ENCODE results near the gene TWIST2. TPM values are rescaled to one million over a fixed set of nuclear protein-coding genes. Genes with fewer than 3 reads are reported as not detected.

TWIST2 gene
- total RNA-seq, 1 donor from 2014 or later: 1.9 TPM

DNA sequence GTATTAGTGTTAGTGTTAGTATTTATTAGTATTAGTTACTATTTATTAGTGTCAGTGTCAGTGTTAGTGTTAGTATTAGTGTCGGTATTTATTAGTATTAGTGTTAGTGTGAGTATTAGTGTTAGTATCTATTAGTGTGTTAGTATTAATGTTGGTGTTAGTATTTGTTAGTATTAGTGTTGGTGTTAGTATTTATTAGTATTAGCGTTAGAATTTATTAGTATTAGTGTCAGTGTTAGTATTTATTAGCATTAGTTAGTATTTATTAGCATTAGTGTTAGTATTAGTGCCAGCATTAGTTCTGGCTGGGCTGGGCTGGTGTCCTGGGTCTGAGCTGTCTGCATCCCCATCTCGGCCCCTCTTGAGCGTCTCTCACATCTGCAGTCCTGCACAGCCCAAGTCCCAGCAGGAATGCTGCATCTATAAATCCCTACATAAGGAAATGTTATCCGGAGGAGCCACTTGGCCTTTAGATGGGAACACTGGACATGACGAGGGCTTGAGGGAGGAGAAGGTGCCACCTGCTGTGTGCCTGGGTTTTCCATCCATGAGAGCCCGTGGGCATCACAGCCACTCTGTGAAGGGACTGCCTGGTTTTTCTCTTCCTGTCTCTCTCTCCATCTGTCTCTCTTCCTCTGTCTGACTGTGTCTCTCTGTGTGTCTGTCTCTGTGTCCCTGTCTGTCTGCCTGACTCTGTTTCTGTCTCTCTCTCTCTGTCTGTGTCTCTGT, 33.6 kb downstream of the TWIST2 start:
- DNase-seq (no peak), ATAC-seq (ENCODE audit: poor library complexity) (no peak)
- intact Hi-C loops (cut with DNase I): no loop called here

DNA sequence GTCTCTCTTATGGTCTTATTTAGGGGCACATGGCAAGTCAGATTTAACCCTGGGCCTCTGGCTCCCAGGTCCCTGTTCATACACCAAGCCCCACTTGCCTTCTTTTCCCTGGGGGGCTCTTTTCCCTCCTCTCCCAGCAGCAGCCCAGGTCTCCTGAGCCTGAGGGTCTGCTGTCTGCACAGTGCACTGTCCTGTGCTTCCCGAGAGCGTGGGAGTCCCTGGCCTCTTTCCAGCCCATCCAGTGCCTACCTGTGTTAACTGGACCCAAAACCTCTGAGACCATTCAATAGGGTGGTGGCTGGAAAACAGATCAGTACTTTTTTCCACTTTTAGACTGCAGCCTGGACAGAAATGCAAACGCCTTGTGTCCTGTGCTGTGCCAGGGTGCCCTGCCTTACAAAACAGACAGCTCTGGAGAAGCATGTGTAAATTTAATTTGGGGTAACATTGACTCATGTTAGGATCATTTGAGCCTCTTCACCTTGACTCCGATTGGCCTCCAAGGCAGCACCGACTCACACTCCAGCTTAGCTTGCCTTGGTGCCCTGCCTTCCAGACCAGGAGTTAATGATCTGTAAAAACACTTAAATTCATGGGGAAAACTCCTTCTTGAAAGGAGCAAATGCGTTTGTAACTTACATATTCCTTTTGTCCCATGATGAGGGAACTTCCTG, 34.3 kb downstream of the TWIST2 start:
- no peak for DNase-seq
- intact Hi-C loops (cut with DNase I): no loop called here
- ATAC-seq (ENCODE audit: poor library complexity): no peak

DNA sequence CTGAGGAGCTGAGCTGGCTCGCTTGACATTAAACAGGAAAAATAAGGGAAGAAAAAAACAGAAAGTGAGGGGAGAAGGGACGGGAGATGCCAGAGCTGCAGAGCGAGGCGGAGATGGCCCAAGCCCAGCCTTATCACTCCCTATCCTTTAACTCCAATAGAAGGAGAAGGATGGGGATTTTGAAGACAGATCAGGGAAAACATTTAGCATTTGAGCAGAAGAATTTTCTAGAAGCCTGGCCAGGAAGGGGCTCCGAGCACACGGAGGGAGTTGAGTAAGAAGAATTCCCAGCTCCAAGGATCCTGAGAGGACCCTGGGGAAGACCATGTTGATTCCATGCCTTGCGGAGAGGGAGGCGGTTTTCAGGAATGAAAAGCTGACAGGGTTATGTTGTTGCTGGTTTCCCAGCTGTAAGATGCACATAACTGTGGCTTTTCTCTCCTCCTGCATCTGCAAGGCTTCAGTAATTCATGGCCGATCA, 35.6 kb downstream of the TWIST2 start:
- intact Hi-C loops (cut with DNase I): no loop called here
- no peak for ATAC-seq (ENCODE audit: poor library complexity)
- no peak for DNase-seq

DNA sequence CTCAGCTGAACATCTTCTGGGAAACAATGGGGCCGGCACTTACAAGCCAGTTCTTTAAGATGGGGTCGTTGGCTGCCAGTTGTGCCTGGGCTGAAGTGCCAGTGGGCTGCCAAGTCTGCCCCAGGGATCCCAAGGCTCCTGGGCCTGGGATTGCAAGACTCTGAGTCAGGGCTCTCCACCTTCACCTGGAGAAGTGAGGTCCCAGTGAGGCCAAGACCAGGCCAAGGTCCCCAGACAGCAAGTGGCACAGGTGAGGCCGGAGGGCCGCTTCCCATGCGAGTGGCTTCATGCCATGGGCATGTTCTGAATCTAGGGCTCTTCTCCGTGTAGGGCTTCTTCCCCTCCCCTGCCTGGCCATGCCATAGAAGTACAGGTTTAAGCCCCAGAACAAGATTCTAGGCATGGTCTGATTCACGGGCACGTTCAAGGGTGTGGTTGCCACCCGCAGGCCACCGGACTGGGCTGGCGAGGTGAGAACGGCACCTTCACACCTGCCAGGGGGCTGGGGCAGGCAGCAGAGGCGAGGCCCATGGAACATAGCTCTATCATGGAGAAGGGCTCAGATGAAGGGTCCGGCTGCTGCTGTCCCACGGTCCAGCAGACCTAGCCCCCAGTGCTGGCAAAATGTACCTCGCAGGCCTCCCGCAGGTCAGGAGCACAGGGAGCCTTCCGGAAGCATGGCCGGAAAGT, 36.4 kb downstream of the TWIST2 start:
- intact Hi-C loops (cut with DNase I): no loop called here
- no peak for ATAC-seq (ENCODE audit: poor library complexity)
- DNase-seq: no peak

DNA sequence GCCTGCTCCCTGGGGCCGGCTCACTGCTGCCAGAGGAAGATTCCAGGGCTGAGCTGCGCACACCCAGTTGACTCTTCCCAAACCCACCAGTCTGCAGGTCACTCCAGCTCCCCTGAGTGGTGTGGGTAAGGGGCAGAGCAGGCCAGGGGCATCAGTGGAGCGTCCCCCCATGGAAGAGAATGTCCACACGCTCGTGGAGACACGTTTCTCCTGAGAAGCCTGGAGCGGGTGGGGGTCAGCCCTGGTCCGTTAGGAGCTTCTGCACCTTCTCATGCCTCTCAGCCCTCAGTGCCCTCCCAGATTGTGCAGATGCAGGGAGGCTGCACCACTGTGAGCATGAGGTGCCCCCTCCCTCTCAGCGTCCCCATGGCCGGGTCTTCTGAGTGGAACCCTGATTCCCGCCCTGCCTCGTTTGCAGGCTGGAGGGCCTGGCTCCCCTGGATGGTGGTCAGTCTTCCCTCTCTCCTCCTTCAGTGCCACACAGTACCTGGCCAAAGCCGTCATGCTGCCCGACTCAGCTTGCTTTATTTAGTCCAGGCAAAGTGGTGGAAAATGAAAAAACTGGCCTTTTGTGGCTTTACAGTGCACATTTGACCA, 37.0 kb downstream of the TWIST2 start:
- no peak for DNase-seq
- intact Hi-C loops (cut with DNase I): no loop called here
- no peak for ATAC-seq (ENCODE audit: poor library complexity)

DNA sequence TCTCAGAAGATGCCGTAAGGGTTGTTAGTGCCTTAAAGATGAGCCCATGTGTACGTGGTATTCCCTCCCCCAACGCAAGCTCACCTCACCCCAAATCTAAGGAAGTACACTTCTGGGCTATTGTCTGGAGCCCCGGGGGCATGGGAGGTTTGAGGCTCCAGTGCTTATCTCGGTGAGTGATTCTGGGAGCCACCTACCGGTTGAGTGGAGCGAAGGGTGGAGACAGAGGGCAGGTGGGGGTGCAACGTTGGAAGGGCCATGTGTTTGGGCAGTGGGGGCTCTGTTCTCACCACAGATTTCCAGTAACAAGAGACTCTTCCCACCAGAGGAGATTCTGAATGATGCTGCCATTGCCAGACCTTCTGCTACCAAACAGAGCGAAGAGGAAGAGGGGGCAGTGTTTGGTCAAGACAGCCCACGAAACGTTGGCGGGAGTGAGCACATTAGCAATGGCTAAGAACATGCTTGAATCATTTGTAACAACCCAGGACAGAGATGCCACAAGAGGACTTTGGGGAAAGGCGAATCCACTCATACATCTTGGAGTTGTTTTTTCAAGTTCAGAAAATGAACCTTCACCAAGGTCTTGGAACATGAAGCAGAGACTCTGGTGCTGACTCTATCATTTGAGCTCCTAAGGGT, 38.7 kb downstream of the TWIST2 start:
- no peak for ATAC-seq (ENCODE audit: poor library complexity)
- no peak for DNase-seq
- intact Hi-C loops (cut with DNase I): no loop called here

DNA sequence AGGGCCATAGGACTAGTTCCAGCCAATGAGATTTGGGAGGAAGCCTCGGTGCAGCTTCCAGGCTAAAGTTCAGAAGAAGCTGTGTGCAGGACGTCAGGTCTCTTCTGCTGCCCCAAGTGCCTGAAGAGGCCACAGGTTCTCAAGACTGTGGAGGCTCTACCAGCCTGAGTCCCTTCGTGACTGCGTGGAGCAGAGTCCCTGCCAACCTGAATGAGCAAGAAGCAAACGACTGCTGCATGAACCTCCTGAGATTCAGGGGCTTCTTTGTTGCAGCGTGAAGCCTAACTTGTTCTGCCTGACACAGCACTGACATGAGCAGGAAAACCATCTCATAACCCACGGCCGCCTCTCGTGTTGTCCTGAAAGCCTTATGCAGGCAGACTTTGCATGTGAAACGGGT, 39.7 kb downstream of the TWIST2 start:
- ATAC-seq (ENCODE audit: poor library complexity): no peak
- DNase-seq: peak; percentile 24
- intact Hi-C loops (cut with DNase I): no loop called here

DNA sequence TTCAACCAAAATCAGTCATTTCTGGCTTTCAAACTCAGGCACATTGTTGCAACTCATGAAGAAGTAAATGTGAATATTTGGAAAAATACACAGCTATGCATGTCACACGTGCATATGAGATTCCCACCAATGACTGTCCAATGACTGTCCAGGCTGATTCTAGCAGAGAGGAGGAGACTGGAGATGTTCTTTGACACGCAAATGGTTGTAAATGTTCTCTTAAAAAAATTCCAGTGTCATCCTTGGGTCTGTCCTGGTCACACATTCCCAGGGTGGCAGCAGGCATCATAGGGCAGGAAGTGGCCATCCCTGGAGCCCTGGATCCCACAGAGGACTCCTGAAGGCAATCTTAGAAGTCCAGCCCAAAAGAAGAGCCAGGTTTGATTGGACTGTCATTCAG, 40.9 kb downstream of the TWIST2 start:
- ATAC-seq (ENCODE audit: poor library complexity) (no peak), DNase-seq (no peak)
- intact Hi-C loops (cut with DNase I): no loop called here

DNA sequence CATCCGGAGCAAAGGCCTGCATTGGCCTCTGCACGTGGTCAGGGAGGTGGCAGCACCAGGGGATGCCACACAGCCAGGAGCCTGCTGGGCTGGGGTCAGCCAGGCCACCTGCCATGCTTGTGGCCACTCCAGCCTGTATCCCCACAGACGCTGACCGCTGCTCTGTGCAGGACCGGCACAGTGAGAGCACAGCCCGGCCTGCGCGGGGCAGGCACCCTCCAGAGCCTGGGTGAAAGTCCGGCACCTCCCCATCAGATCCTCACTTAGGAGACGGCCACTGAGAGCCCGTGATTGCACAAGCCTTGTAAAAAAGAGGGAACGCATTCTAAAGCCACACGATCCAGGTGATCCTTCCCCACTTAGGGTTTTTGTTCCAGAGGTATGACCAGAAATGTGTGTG, 42.2 kb downstream of the TWIST2 start:
- intact Hi-C loops (cut with DNase I): no loop called here
- DNase-seq: peak; percentile 20
- no peak for ATAC-seq (ENCODE audit: poor library complexity)

DNA sequence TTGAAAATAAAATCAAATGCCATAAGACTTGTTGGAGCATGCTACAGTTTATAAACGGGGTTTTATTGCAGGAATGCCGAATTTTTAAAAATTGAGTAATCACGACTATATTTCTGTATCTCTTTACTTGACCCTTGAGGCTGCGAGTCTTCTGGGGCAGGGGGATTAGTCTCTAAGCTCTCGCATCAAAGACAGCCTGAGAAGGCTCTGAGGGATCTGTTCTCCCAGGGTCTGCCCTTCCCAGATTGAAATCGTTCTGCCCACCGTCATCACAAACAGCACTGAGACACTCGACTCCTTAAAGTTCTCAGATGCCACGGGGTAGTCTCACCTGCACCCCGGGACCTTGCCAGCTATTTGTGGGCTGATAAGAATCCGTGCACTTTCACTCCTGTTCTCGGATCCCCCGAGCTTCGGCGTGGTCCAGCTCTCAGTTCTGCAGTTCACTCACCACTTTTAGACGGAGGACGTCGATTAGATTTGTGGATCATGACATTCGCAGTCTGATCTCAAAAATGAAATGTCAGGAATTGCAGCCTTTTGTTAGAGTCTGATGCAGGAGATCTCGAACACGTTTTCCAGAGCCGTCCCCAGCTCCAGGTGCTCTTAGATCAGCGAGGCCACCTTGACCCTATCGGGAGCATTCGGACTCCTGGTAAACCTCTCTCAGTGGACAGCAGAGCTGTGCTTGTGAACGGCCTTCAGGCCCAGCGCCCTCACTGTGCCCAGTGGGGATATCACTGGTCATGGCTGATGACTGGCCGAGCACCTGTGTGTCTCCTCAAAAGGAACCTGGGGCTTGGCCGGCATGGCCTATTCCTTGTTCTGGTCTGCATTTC, 43.0 kb downstream of the TWIST2 start:
- ATAC-seq (ENCODE audit: poor library complexity) (no peak), DNase-seq (no peak)
- intact Hi-C loops (cut with DNase I): no loop called here

DNA sequence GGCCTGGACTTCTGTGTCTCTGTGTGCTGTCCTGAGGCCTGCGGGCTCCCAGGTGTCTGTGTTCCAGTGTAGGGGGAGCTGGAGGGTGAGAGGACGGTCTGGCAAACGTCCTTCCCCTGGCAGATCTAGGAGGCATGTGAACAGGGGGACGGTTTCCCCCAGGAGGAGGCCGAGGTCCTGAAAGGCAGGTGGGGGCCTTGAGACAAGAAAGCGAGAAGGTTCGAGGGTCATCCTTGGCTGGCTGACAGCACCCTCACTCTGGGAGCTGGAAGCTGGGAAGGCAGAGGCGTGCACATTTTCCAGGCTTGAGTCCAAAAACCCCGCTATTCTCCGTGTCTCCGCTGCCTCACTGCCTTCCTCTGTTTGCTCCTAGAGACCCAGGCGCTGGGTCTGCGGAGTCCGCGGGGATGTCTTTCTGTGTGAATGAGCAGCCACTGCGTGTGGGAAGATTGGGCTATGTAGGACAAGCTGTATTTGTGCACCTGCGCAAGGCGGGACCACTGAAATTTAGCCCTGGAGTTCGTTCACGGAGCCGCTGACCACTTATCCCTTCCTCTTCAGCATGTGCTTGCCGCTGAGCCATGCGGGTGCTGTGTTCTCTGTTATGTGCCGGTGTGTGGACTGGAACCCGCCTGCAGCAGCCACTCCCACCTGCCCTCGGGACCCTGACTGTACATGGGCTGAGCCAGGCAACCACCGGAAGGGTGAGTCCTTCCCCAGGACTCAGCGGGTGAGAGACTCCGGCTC, 43.7 kb downstream of the TWIST2 start:
- intact Hi-C loops (cut with DNase I): no loop called here
- no peak for DNase-seq
- no peak for ATAC-seq (ENCODE audit: poor library complexity)

DNA sequence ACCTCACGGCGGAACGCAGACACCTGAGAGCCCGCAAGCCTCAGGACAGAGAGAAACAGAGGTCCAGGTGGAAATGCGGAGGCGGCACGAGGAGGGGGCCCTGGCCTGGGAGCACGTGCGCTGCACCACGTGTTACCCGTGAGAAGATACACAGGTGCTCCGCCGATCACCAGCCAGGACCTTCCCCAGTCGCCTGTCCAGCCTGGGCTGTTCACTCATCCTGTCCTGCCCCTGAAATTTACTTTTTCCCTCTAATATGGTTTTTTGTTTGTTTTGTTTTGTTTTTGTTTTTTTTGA, 44.3 kb downstream of the TWIST2 start:
- no peak for DNase-seq
- no peak for ATAC-seq (ENCODE audit: poor library complexity)
- intact Hi-C loops (cut with DNase I): no loop called here

DNA sequence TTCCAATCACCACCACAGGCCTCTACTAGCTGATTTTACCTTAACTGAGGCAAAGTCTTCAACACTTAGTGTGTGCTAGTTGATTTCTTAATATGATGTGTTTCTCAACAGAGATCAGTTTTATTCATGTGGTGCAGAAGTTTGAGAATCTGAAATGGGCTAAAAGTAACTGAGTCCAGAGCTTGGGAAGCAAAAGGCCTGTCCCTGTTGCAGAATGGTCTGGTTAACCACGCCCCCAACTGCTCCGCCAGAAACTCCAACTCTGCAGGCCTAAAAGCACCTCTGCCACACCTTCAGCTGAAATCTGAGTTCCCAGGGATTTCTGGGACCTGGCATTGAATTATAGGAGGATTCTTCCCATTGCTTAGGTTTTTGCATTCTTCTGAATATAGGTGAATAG, 44.9 kb downstream of the TWIST2 start:
- DNase-seq: no peak
- intact Hi-C loops (cut with DNase I): no loop called here
- no peak for ATAC-seq (ENCODE audit: poor library complexity)

DNA sequence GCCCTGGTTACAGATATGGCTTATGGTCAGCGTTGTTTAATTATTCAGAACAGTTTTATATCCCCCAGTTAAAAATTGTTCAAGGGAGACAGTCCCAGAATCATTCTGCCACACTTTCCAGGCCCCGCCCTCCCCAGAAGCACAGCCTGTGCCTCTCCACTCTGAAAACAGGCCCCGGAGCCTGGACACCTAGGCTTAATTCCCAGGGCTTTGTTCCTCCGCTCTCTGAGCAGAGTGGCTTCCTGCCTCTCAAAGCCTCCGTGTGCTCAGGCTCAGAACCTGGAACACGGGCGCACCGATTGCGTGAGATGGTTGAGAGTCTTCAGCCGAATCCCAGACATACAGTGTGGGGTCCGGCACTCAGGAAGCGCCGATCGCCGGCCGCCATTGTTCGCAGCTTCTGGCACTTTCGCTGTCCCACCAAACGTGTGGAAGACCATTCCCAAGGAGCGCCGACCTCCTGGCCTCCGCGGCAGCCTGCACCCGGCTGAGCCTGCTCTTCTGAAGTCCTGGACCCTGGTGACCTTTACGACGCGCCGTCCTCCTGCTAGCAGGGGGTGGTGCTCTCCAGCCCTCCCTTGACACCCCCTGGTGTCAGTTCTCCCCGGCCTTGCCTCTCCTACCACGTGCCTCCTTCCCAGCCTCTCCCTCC, 45.6 kb downstream of the TWIST2 start:
- ATAC-seq (ENCODE audit: poor library complexity) (no peak), DNase-seq (no peak)
- intact Hi-C loops (cut with DNase I): no loop called here

DNA sequence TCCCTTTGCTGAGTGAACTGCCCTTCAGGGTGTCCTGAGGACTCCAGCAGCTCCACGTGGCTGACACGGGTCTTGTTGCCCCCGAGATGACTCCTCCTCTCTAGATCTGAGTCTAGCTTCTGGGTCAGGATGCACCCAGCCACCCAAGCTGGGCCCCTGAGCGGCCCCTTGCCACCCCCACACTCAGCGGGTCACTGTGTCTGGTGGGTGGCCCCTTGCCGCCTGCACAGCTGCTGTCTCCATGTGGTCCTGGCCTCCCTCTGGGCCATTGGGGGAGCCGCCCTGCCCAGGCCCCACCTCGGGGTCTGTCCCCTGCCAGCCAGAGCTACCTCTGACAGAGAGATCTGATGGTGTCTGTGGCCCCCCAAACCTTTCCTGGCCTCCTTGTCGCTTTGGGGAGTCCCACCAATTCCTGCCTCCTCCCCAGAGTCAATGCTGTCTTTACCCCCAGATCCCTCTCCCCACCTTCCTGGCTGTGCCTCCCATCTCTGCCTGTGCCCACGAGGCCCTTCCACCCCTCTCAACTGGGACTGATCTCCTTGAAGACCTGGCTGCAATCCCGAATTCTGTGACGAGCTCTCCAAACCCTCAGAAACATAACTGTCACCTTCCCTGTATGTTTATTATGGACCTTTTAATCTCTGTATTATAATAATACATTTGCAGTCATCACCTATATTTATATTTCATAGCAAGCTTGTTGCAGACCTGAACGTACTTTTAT, 46.5 kb downstream of the TWIST2 start:
- no peak for ATAC-seq (ENCODE audit: poor library complexity)
- DNase-seq: no peak
- intact Hi-C loops (cut with DNase I): no loop called here

DNA sequence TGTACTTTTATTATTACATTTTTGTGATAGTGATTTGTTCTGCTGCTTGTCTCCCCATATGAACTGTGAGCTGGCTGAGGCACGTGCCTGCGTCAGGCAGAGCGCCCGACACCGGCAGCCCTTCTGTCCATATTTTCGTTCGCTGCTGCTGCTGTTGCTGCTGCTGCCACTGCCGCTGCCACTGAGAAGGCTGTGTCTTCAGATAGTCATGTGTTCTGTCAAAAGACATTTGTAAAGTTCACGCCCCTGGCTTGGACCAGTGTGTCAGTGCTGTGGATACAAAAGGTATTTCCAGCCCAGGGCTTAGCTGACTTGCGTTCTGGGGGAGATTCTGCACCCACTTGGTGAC, 47.0 kb downstream of the TWIST2 start:
- DNase-seq: no peak
- peak; percentile 51 for ATAC-seq (ENCODE audit: poor library complexity)
- intact Hi-C loops (cut with DNase I): no loop called here

DNA sequence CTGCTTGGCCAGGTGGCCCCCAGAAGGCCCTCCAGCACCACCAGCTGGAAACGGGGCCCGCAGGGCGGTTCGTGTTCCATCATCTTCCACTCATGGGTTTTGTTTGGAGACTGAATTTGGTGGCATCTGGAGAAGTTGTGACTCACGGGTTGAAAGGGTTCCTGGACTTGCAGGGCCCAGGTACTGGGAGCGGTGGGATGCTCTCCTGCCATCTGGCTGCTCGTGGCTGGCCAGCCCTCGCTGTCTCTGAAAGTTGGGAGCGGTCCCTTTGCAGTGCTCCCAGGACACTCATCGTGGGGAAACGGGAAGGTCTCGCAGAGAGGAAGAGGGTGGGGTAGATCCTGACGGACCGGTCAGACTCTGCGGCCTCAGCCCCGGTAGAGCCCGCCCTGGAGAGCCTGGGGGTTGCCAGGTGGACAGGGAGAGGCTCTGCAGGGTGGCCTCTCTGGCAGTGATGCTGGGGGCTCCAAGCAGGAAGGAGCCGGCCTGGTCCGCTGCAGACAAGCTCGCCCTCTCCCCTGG, 47.5 kb downstream of the TWIST2 start:
- DNase-seq (no peak), ATAC-seq (ENCODE audit: poor library complexity) (no peak)
- intact Hi-C loops (cut with DNase I): no loop called here

Measured in Right ventricle myocardium superior (tissue), 1 donor.